Breast epithelium (tissue), 4 donors: ENCODE results near the gene PNKP. TPM values are rescaled to one million over a fixed set of nuclear protein-coding genes. Genes with fewer than 3 reads are reported as not detected.

Experiments
- DNase-seq, 2 donors: peaks; one replicate each; pipeline ENCODE4 v3.0.0-alpha.2; 2019; ENCODE audit warnings: low spot score in 2 of 2
- H3K27ac ChIP-seq, 2 donors: fragments of 200-600 bp; sonication (generic) in 1 of 2; one replicate each; pipeline ENCODE4 v1.5.1; 2016 to 2019; ENCODE audit warnings: mild to moderate bottlenecking in 1 of 2
- H3K27me3 ChIP-seq, 2 donors: fragments of 200-600 bp; sonication (generic) in 1 of 2; one replicate each; pipeline versions ENCODE4 v1.5.1 to v1.6.0; 2017 to 2019; ENCODE audit warnings: control low read depth in 1 of 2, mild to moderate bottlenecking in 1 of 2
- H3K36me3 ChIP-seq: fragments of 200-600 bp; one replicate; pipeline ENCODE4 v1.5.1; 2019
- H3K4me1 ChIP-seq, 2 donors: fragments of 200-600 bp; sonication (generic); one replicate each; pipeline ENCODE4 v1.5.1; 2016 to 2019; ENCODE audit warnings: control low read depth in 1 of 2
- H3K4me3 ChIP-seq, 3 donors: fragments of 200-600 bp; sonication (generic); 1 replicate in 2 of 3; 2 replicates in 1 of 3; pipeline ENCODE4 v1.5.1; 2016 to 2019; ENCODE audit warnings: mild to moderate bottlenecking in 3 of 3, moderate library complexity in 2 of 3
- H3K9me3 ChIP-seq, 2 donors: fragments of 200-600 bp; sonication (generic) in 1 of 2; one replicate each; pipeline ENCODE4 v1.5.1; 2016 to 2019; ENCODE audit warnings: control low read depth in 1 of 2
- CTCF ChIP-seq, 3 donors: fragments of 450-650 bp; IDR thresholded peaks; one replicate each; pipeline ENCODE4 v1.5.1; 2016 to 2017; ENCODE audit warnings: antibody characterized with exemption in 3 of 3, mild to moderate bottlenecking in 3 of 3, moderate library complexity in 3 of 3
- POLR2A ChIP-seq: fragments of 450-650 bp; IDR thresholded peaks from one replicate; pipeline ENCODE4 v1.6.1; 2016; ENCODE audit warnings: antibody characterized with exemption, mild to moderate bottlenecking, moderate library complexity
- POLR2AphosphoS5 ChIP-seq, 3 donors: sonication (generic); formaldehyde crosslinking; IDR thresholded peaks; one replicate each; pipeline ENCODE4 v1.6.1; 2017; ENCODE audit warnings: antibody characterized with exemption in 3 of 3
- intact Hi-C: fragments of 100-400 bp; cut with DNase I; formaldehyde crosslinking; loops from one replicate; pipeline ENCODE4 v1.15.1; 2023; ENCODE audit warnings: low total_unique reads
- total RNA-seq, 3 donors: library from RNA; depleted of rRNA; stranded (reverse); fragments of >200 nt; gene quantifications; one replicate each; pipeline ENCODE4 v1.1.0, GENCODE V29; 2016

Gene PNKP
- total RNA-seq, 3 donors from 2014 or later = 31.0 to 69.2 (median 57.7) TPM

GRCh38 chr19:49849433-49850220 is 17.7 kb downstream of the PNKP start:
- no peak for DNase-seq
- peak overlapping the region; percentile 98 to 100 for H3K27ac ChIP-seq
- no peaks in the 10 kb centered on the region for H3K36me3 ChIP-seq
- H3K4me1 ChIP-seq = peaks cover 0 to 9% of the 10 kb centered on the region in 2 donors
- H3K9me3 ChIP-seq = no peaks in the 10 kb centered on the region
- intact Hi-C loops = no loop called here
- no peak for TF ChIP-seq POLR2AphosphoS5 (IDR thresholded peaks at IDR 0.05)
- no peak for TF ChIP-seq POLR2A
- TF ChIP-seq CTCF (IDR thresholded peaks at IDR 0.05) = no peak
- peak overlapping the region; percentile 71 to 93 (median 83) for H3K4me3 ChIP-seq
- no peaks in the 10 kb centered on the region for H3K27me3 ChIP-seq

GRCh38 chr19:49848938-49849337 is 18.4 kb downstream of the PNKP start:
- Histone ChIP-seq H3K36me3 (no peaks in the 10 kb centered on the region), H3K27me3 (no peaks in the 10 kb centered on the region), H3K9me3 (no peaks in the 10 kb centered on the region), H3K4me1 (peaks cover 0 to 9% of the 10 kb centered on the region in 2 donors), H3K4me3 (no peak overlapping the region), H3K27ac (no peak overlapping the region)
- intact Hi-C loops = no loop called here
- TF ChIP-seq CTCF (IDR thresholded peaks at IDR 0.05) = no peak
- TF ChIP-seq POLR2A = no peak
- no peak for TF ChIP-seq POLR2AphosphoS5 (IDR thresholded peaks at IDR 0.05)
- DNase-seq = no peak

GRCh38 chr19:49847731-49848696 is 19.4 kb downstream of the PNKP start:
- H3K4me1 ChIP-seq = peaks cover 0 to 9% of the 10 kb centered on the region in 2 donors
- TF ChIP-seq POLR2A (no peak), CTCF (IDR thresholded peaks at IDR 0.05) (no peak), POLR2AphosphoS5 (IDR thresholded peaks at IDR 0.05) (no peak)
- H3K36me3 ChIP-seq = no peaks in the 10 kb centered on the region
- H3K27ac ChIP-seq = no peak overlapping the region
- H3K9me3 ChIP-seq = no peaks in the 10 kb centered on the region
- no peaks in the 10 kb centered on the region for H3K27me3 ChIP-seq
- intact Hi-C loops = no loop called here
- no peak overlapping the region for H3K4me3 ChIP-seq
- no peak for DNase-seq

- intact Hi-C loops = no loop called here
- Histone ChIP-seq H3K36me3 (no peaks in the 10 kb centered on the region), H3K27me3 (no peaks in the 10 kb centered on the region), H3K27ac (no peak overlapping the region), H3K9me3 (no peaks in the 10 kb centered on the region), H3K4me3 (no peak overlapping the region), H3K4me1 (no peaks in the 10 kb centered on the region)
- DNase-seq = no peak
- TF ChIP-seq POLR2AphosphoS5 (IDR thresholded peaks at IDR 0.05) = no peak
- TF ChIP-seq POLR2A = no peak
- no peak for TF ChIP-seq CTCF (IDR thresholded peaks at IDR 0.05)
Observed at GRCh38 chr19:49846408-49846807, 21.0 kb downstream of the PNKP start.
